GM19468 (cell line): ENCODE measurements around the gene FH.

Experiments
- ATAC-seq: cut with Tn5 transposase; IDR thresholded peaks from one replicate; pipeline ENCODE4 v1.9.1; 2021; ENCODE audit warnings: mild to moderate bottlenecking, moderate library complexity, moderate number of reproducible peaks; ENCODE audit not compliant: unreplicated experiment; ENCODE audit errors: extremely low read depth

The FH gene

GRCh38 chr1:241462391-241462790 is 57.2 kb downstream of the FH start:
- no peak for ATAC-seq

- no peak for ATAC-seq
These were observed 59.3 kb downstream of the FH start for GRCh38 chr1:241460098-241460873.

- no peak for ATAC-seq
These were observed 60.3 kb downstream of the FH start for GRCh38 chr1:241459186-241459802.

- no peak for ATAC-seq
These were observed 62.1 kb downstream of the FH start for GRCh38 chr1:241457421-241457820.

- ATAC-seq, result no peak
These were observed 62.8 kb downstream of the FH start for GRCh38 chr1:241456743-241457142.

- ATAC-seq, result no peak
These were observed 65.8 kb downstream of the FH start for GRCh38 chr1:241453732-241454131.

- ATAC-seq, result no peak
These were observed 67.6 kb downstream of the FH start for GRCh38 chr1:241451956-241452355.
